Right lung (tissue), 5 donors: Measurements from ENCODE around the gene APOO. TPM values are rescaled to one million over a fixed set of nuclear protein-coding genes. Genes with fewer than 3 reads are reported as not detected.
"Not testable (repeated sequence)": the region's sequence is repeated elsewhere in the genome, so short reads cannot be mapped to it uniquely, and the experiment has no call there.

Experiments
- DNase-seq, 2 donors: peaks; one replicate each; pipeline ENCODE4 v3.0.0-alpha.2; 2013
- polyA plus RNA-seq, 5 donors: library from polyadenylated mRNA; unstranded; fragments of 120-200 nt; gene quantifications; one replicate each; pipeline versions ENCODE4 v1.2.1 to v1.2.3, GENCODE V29; 2013; ENCODE audit warnings: inconsistent platforms in 1 of 5, low replicate concordance in 1 of 5; ENCODE audit not compliant: insufficient read length in 5 of 5, insufficient read depth in 1 of 5

Gene APOO
- polyA plus RNA-seq, 5 donors: 16.8 to 23.6 (median 21.6) TPM

- DNase-seq: no peak
These were observed 42.9 kb downstream of the APOO start for GRCh38 chrX:23864742-23865326.

- not testable (repeated sequence) for DNase-seq
These were observed 45.8 kb downstream of the APOO start for GRCh38 chrX:23861952-23862351.

GRCh38 chrX:23861215-23861896 lies 46.4 kb downstream of the APOO start:
- DNase-seq: no peak

- DNase-seq: not testable (repeated sequence)
These were observed 48.5 kb downstream of the APOO start for GRCh38 chrX:23859238-23859637.

- no peak for DNase-seq
These were observed 49.8 kb downstream of the APOO start for GRCh38 chrX:23857935-23858334.

GRCh38 chrX:23857363-23857762 lies 50.4 kb downstream of the APOO start:
- DNase-seq: no peak

- no peak for DNase-seq
These were observed 52.2 kb downstream of the APOO start for GRCh38 chrX:23855569-23855968.

- DNase-seq: no peak
These were observed 52.8 kb downstream of the APOO start for GRCh38 chrX:23854945-23855344.

- DNase-seq: no peak
These were observed 53.6 kb downstream of the APOO start for GRCh38 chrX:23854122-23854521.

GRCh38 chrX:23851544-23851943 lies 56.2 kb downstream of the APOO start:
- DNase-seq: no peak

GRCh38 chrX:23849241-23849640 lies 58.5 kb downstream of the APOO start:
- DNase-seq: no peak

- DNase-seq: peak; percentile 47 to 55
These were observed 62.4 kb downstream of the APOO start for GRCh38 chrX:23845351-23845817.

- no peak for DNase-seq
These were observed 63.1 kb downstream of the APOO start for GRCh38 chrX:23844502-23845138.

- no peak for DNase-seq
These were observed 65.8 kb downstream of the APOO start for GRCh38 chrX:23841847-23842522.

GRCh38 chrX:23840674-23841073 lies 67.1 kb downstream of the APOO start:
- DNase-seq: no peak

GRCh38 chrX:23838953-23839352 lies 68.8 kb downstream of the APOO start:
- DNase-seq: no peak

GRCh38 chrX:23832721-23833120 lies 75.0 kb downstream of the APOO start:
- DNase-seq: no peak

GRCh38 chrX:23828881-23829280 lies 78.9 kb downstream of the APOO start:
- no peak for DNase-seq

GRCh38 chrX:23826653-23827052 lies 81.1 kb downstream of the APOO start:
- DNase-seq: no peak

GRCh38 chrX:23826216-23826615 lies 81.5 kb downstream of the APOO start:
- DNase-seq: no peak

- no peak for DNase-seq
These were observed 82.1 kb downstream of the APOO start for GRCh38 chrX:23825675-23826074.

GRCh38 chrX:23822841-23823240 lies 84.9 kb downstream of the APOO start:
- no peak for DNase-seq

GRCh38 chrX:23822397-23822796 lies 85.3 kb downstream of the APOO start:
- no peak for DNase-seq
